Fibroblast of skin of left quadriceps (primary cell): ENCODE data around the gene SHLD2.
"Not testable (repeated sequence)": the region's sequence is repeated elsewhere in the genome, so short reads cannot be mapped to it uniquely, and the experiment has no call there.

ENCODE experiments used
- DNase-seq, 2 experiments: peaks; one replicate each; pipeline ENCODE4 v3.0.0-alpha.2; 2013; ENCODE audit warnings: low read depth in 2 of 2

The SHLD2 gene

GRCh38 chr10:87216120-87216519 lies 121.1 kb downstream of the SHLD2 start:
- DNase-seq = not testable (repeated sequence)

GRCh38 chr10:87219370-87219769 lies 124.4 kb downstream of the SHLD2 start:
- not testable (repeated sequence) for DNase-seq

- not testable (repeated sequence) for DNase-seq
These were observed 127.8 kb downstream of the SHLD2 start for GRCh38 chr10:87222789-87223188.

GRCh38 chr10:87225148-87225547 lies 130.1 kb downstream of the SHLD2 start, which contains the start of gene NUTM2A:
Gene NUTM2A, plus strand, starts transcription at chr10:87225448. Its CDS starts 383 bp downstream, at chr10:87225831.
- DNase-seq = not testable (repeated sequence)

- DNase-seq = not testable (repeated sequence)
These were observed 133.2 kb downstream of the SHLD2 start for GRCh38 chr10:87228247-87228646.

- DNase-seq = not testable (repeated sequence)
These were observed 134.2 kb downstream of the SHLD2 start for GRCh38 chr10:87229211-87229610.

GRCh38 chr10:87234854-87235253 lies 139.8 kb downstream of the SHLD2 start:
- not testable (repeated sequence) for DNase-seq

- DNase-seq = not testable (repeated sequence)
These were observed 142.2 kb downstream of the SHLD2 start for GRCh38 chr10:87237244-87237643.

GRCh38 chr10:87239346-87239808 lies 144.4 kb downstream of the SHLD2 start:
- DNase-seq = not testable (repeated sequence)
